Peyer's patch (tissue), 4 donors: Measurements from ENCODE around the gene ERMARD. TPM values are rescaled to one million over a fixed set of nuclear protein-coding genes. Genes with fewer than 3 reads are reported as not detected.

Source experiments
- DNase-seq, 3 donors: peaks; one replicate each; pipeline ENCODE4 v3.0.0-alpha.2; 2017 to 2019
- H3K27ac ChIP-seq, 4 donors: fragments of 200-600 bp; sonication (generic); one replicate each; pipeline ENCODE4 v1.5.1; 2016 to 2019
- H3K27me3 ChIP-seq, 2 donors: fragments of 200-600 bp; sonication (generic); one replicate each; pipeline ENCODE4 v1.5.1; 2019
- H3K36me3 ChIP-seq, 3 donors: fragments of 200-600 bp; sonication (generic); one replicate each; pipeline ENCODE4 v1.5.1; 2016 to 2019
- H3K4me1 ChIP-seq, 4 donors: fragments of 200-600 bp; sonication (generic); one replicate each; pipeline ENCODE4 v1.5.1; 2016 to 2019
- H3K4me3 ChIP-seq, 4 donors: fragments of 200-600 bp; sonication (generic); 1 replicate in 3 of 4; 2 replicates in 1 of 4; pipeline ENCODE4 v1.5.1; 2016 to 2019; ENCODE audit warnings: mild to moderate bottlenecking in 1 of 4
- H3K9me3 ChIP-seq, 4 donors: fragments of 200-600 bp; sonication (generic); one replicate each; pipeline ENCODE4 v1.5.1; 2016 to 2019; ENCODE audit warnings: mild to moderate bottlenecking in 1 of 4
- POLR2A ChIP-seq, 2 donors: fragments of 450-650 bp; IDR thresholded peaks; one replicate each; pipeline ENCODE4 v1.5.1; 2017; ENCODE audit warnings: antibody characterized with exemption in 2 of 2, mild to moderate bottlenecking in 2 of 2, moderate library complexity in 2 of 2
- total RNA-seq, 4 donors: library from RNA; depleted of rRNA; stranded (reverse); fragments of >200 nt; gene quantifications; one replicate each; pipeline ENCODE4 v1.1.0, GENCODE V29; 2016
- TF ChIP-seq, protein P1 (sequence below), 6 experiments: fragments of 450-650 bp in 4 of 6; fragments of 200-600 bp in 2 of 6; sonication (generic) in 1 of 6; IDR thresholded peaks; one replicate each; pipeline ENCODE4 v1.5.1; 2017 to 2019; ENCODE audit warnings: antibody characterized with exemption in 6 of 6, mild to moderate bottlenecking in 3 of 6, moderate library complexity in 1 of 6

ERMARD gene
- total RNA-seq, 4 donors from 2014 or later: 21.7 to 82.5 (median 32.6) TPM

DNA sequence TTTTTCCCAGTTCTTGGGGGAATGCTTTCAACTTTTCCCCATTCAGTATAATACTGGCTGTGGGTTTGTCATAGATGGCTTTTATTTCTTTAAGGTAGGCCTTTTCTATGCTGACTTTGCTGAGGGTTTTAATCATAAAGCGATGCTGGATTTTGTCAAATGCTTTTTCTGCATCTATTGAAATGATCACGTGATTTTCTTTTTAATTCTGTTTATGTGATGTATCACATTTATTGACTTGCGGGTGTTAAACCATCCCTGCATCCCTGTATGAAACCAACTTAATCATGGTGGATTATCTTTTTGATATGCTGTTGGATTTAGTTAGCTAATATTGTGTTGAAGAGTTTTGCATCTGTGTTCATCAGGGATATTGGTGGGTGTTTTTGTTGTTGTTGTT is 65.6 kb downstream of the ERMARD start:
- H3K9me3 ChIP-seq: peaks cover 0 to 3% (median 0%) of the 10 kb centered on the region in 4 donors
- no peak overlapping the region for H3K4me3 ChIP-seq
- no peak for DNase-seq
- H3K27ac ChIP-seq: no peak overlapping the region
- H3K36me3 ChIP-seq: no peaks in the 10 kb centered on the region
- H3K27me3 ChIP-seq: no peaks in the 10 kb centered on the region
- TF ChIP-seq POLR2A (IDR thresholded peaks at IDR 0.05): no peak
- TF ChIP-seq, protein P1, sequence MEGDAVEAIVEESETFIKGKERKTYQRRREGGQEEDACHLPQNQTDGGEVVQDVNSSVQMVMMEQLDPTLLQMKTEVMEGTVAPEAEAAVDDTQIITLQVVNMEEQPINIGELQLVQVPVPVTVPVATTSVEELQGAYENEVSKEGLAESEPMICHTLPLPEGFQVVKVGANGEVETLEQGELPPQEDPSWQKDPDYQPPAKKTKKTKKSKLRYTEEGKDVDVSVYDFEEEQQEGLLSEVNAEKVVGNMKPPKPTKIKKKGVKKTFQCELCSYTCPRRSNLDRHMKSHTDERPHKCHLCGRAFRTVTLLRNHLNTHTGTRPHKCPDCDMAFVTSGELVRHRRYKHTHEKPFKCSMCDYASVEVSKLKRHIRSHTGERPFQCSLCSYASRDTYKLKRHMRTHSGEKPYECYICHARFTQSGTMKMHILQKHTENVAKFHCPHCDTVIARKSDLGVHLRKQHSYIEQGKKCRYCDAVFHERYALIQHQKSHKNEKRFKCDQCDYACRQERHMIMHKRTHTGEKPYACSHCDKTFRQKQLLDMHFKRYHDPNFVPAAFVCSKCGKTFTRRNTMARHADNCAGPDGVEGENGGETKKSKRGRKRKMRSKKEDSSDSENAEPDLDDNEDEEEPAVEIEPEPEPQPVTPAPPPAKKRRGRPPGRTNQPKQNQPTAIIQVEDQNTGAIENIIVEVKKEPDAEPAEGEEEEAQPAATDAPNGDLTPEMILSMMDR (IDR thresholded peaks at IDR 0.05): no peak
- H3K4me1 ChIP-seq: no peaks in the 10 kb centered on the region

DNA sequence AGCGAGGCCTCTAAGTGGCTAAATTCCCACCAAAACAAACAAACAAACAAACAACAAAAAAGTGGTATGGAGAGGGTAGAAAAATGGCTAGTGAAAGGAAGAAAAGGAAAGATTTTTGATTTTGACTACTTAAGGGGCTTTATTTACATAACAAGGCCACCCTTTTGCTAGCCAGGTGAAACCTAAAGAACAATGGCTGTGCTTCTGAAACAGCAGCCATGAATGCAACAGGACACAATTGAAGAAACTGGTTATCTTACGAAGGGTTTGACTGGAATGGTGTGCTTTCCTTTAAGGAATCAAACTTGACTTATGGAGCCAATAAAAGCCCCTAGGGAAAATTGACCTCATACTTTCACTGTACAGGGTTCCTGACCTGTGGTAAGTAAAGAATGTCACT is 68.9 kb downstream of the ERMARD start:
- Histone ChIP-seq H3K36me3 (no peaks in the 10 kb centered on the region), H3K4me1 (no peaks in the 10 kb centered on the region), H3K27ac (no peak overlapping the region), H3K4me3 (no peak overlapping the region), H3K9me3 (peaks cover 0 to 3% (median 0%) of the 10 kb centered on the region in 4 donors), H3K27me3 (no peaks in the 10 kb centered on the region)
- no peak for TF ChIP-seq POLR2A (IDR thresholded peaks at IDR 0.05)
- TF ChIP-seq, protein P1 (IDR thresholded peaks at IDR 0.05): no peak
- DNase-seq: no peak

DNA sequence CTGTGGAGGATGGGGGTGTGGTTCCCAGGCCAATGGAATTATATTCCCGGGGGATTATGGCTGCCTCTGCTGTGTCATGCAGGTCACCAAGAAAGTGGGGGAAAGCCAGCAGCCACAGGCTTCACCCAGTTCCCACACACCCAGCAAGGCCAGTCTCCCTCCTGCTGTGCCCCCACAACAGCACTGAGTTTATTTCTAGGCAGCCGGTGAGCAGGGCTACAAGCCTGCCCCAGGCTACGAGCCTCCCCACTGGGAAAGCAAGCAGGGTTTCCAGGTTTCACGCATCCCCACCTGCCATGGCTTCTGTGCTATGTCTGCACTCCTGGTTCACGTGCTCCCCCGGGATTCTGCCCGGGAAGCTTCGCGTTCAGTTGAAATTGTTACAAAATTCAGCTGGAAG is 72.6 kb downstream of the ERMARD start:
- H3K9me3 ChIP-seq: no peaks in the 10 kb centered on the region
- TF ChIP-seq POLR2A (IDR thresholded peaks at IDR 0.05): no peak
- TF ChIP-seq, protein P1 (IDR thresholded peaks at IDR 0.05): no peak
- H3K27me3 ChIP-seq: no peaks in the 10 kb centered on the region
- H3K4me1 ChIP-seq: no peaks in the 10 kb centered on the region
- H3K4me3 ChIP-seq: no peak overlapping the region
- no peak overlapping the region for H3K27ac ChIP-seq
- H3K36me3 ChIP-seq: no peaks in the 10 kb centered on the region
- DNase-seq: peak in 1 of 3 donors; percentile 28

DNA sequence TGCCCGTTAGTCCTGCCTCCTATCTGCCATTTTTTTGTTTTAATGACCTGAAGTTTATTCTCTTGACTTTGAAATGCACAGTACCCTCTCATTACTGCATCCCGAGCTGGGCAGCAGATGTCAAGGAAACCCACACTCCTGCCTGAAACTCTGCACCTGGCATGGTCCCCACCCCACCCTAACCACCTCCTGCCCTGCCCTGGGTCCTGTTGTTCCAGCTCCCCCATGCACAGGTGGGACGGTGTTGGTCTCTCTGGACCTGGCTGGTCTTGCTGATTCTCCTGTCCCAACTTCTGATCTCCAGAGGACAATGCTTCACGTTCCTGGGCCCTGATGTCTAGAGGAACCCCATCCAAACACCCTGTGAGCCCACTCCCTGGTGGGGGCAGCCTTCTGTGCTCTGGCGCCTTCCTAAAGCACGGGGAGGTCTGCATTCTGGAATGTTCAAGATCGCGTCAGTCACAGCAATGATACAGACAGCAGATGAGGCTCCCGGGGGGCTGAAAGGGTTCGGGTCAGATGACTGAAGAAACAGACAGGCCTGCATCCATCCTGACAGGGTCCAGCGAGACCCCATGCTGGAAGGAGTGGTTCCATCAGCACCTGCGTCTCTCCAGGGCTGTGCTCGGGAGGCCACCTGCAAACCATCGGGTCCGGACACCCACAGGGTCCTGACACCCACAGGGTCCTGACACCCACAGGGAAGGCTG is 73.6 kb downstream of the ERMARD start:
- no peaks in the 10 kb centered on the region for H3K27me3 ChIP-seq
- H3K36me3 ChIP-seq: no peaks in the 10 kb centered on the region
- peak in 2 of 3 donors; percentile 19 to 40 for DNase-seq
- no peaks in the 10 kb centered on the region for H3K9me3 ChIP-seq
- H3K27ac ChIP-seq: no peak overlapping the region
- TF ChIP-seq, protein P1 (IDR thresholded peaks at IDR 0.05): no peak
- no peak for TF ChIP-seq POLR2A (IDR thresholded peaks at IDR 0.05)
- no peak overlapping the region for H3K4me3 ChIP-seq
- H3K4me1 ChIP-seq: no peaks in the 10 kb centered on the region

DNA sequence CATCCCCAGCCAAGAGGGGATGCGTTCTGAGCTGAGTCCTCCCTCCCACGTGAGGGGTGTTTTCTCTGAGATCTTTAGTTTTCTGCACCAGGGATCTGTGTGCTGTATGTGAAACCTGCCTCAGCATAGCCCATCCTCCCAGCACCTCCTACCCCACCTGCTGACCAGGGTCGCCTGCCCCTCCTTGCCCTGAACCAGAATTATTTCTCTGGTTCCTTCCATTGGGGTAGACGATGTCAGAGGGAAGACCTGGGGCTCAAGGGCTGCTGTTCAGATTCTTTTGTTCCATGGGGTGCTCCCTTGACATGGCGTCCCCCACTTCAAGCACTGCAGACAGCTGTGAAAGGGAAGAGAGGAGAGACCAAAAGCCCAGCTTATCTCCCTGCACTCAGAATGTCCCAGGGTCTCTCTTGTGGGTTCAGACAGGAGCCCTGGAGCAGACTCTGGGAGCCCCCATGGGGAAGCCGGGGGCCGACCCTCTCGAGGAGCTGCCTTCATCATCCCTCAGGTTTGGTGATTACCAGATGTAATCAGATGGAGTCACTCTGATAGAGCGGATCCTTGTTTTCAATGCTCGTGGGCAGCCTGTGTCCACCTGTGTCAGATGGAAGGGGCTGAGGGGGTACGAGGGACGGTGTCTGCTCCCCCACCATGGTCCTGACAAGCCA is 74.3 kb downstream of the ERMARD start:
- peak in 1 of 3 donors; percentile 15 for DNase-seq
- Histone ChIP-seq H3K36me3 (no peaks in the 10 kb centered on the region), H3K4me1 (no peaks in the 10 kb centered on the region), H3K9me3 (no peaks in the 10 kb centered on the region), H3K27me3 (no peaks in the 10 kb centered on the region), H3K27ac (no peak overlapping the region), H3K4me3 (no peak overlapping the region)
- TF ChIP-seq, protein P1 (IDR thresholded peaks at IDR 0.05): no peak
- TF ChIP-seq POLR2A (IDR thresholded peaks at IDR 0.05): no peak
